DND-41 (cell line): Measurements from ENCODE around the gene RHOH.
A peak's percentile ranks its signal among the peaks of the same experiment; 100 is the strongest.

Experiments used
- ATAC-seq: fragments of 200-7000 bp; cut with Tn5 transposase; 3 replicates; pipeline ENCODE4 v1.9.1; 2021; ENCODE audit warnings: low read depth; ENCODE audit not compliant: insufficient read depth
- DNase-seq: peaks from one replicate; pipeline ENCODE4 v3.0.0-alpha.2; 2020
- H2AFZ ChIP-seq: 2 replicates; pipeline ENCODE4 v1.6.0; 2012; ENCODE audit warnings: low read depth, low read length
- H3K27ac ChIP-seq: 2 replicates; pipeline ENCODE4 v1.5.1; 2012; ENCODE audit warnings: low read length, inconsistent platforms
- H3K27me3 ChIP-seq: fragments of 200-600 bp; sonication (generic); 2 replicates; pipeline ENCODE4 v1.6.0; 2012; ENCODE audit warnings: low read length, mild to moderate bottlenecking, inconsistent platforms; ENCODE audit not compliant: insufficient read depth, poor library complexity
- H3K36me3 ChIP-seq: 2 replicates; pipeline ENCODE4 v1.5.1; 2012; ENCODE audit warnings: low read length, inconsistent platforms; ENCODE audit not compliant: insufficient read depth
- H3K4me1 ChIP-seq: 2 replicates; pipeline ENCODE4 v1.5.1; 2012; ENCODE audit warnings: mild to moderate bottlenecking, low read length; ENCODE audit not compliant: insufficient read depth
- H3K4me2 ChIP-seq: 2 replicates; pipeline ENCODE4 v1.6.0; 2012; ENCODE audit warnings: mild to moderate bottlenecking, moderate library complexity, low read length, inconsistent platforms; ENCODE audit not compliant: insufficient read depth
- H3K4me3 ChIP-seq, 2 experiments: fragments of 200-600 bp in 1 of 2; shearing (Covaris generic) in 1 of 2; 2 replicates each; pipeline ENCODE4 v1.5.1; 2012 to 2016; ENCODE audit warnings: inconsistent platforms in 2 of 2, low read length in 2 of 2, mild to moderate bottlenecking in 2 of 2, low read depth in 1 of 2, moderate library complexity in 1 of 2
- H3K79me2 ChIP-seq: 2 replicates; pipeline ENCODE4 v1.6.0; 2012; ENCODE audit warnings: low read length, inconsistent platforms; ENCODE audit not compliant: insufficient read depth
- H3K9ac ChIP-seq: 2 replicates; pipeline ENCODE4 v1.6.0; 2012; ENCODE audit warnings: low read depth, mild to moderate bottlenecking, inconsistent platforms, low read length, moderate library complexity
- H3K9me3 ChIP-seq: 2 replicates; pipeline ENCODE4 v1.5.1; 2012; ENCODE audit warnings: low read length, moderate library complexity, mild to moderate bottlenecking, inconsistent platforms; ENCODE audit not compliant: insufficient read depth, severe bottlenecking
- H4K20me1 ChIP-seq: 2 replicates; pipeline ENCODE4 v1.6.0; 2012; ENCODE audit warnings: low read length; ENCODE audit not compliant: insufficient read depth
- CTCF ChIP-seq: IDR thresholded peaks from 2 replicates; pipeline ENCODE4 v1.5.1; 2012; ENCODE audit warnings: borderline replicate concordance, low read length, moderate library complexity, mild to moderate bottlenecking; ENCODE audit not compliant: poor library complexity, severe bottlenecking; ENCODE audit errors: extremely low read depth
- EZH2 ChIP-seq: IDR thresholded peaks from 3 replicates; pipeline ENCODE4 v1.6.1; 2012; ENCODE audit warnings: borderline replicate concordance, low read depth, mild to moderate bottlenecking, moderate library complexity, low read length, inconsistent platforms; ENCODE audit not compliant: severe bottlenecking

RHOH gene

GRCh38 chr4:40262077-40262528 is 65.3 kb downstream of the RHOH start:
- no peak overlapping the region for H3K4me2 ChIP-seq
- H3K27me3 ChIP-seq: no peaks in the 10 kb centered on the region
- peaks cover 35% of the 10 kb centered on the region for H3K4me1 ChIP-seq
- no peaks in the 10 kb centered on the region for H3K79me2 ChIP-seq
- TF ChIP-seq CTCF (no peak), EZH2 (no peak)
- H3K27ac ChIP-seq: no peak overlapping the region
- H3K9me3 ChIP-seq: no peaks in the 10 kb centered on the region
- H2AFZ ChIP-seq: no peak overlapping the region
- no peak overlapping the region for H3K9ac ChIP-seq
- ATAC-seq (no peak), DNase-seq (no peak)
- no peaks in the 10 kb centered on the region for H4K20me1 ChIP-seq
- no peaks in the 10 kb centered on the region for H3K36me3 ChIP-seq
- no peak overlapping the region for H3K4me3 ChIP-seq

- no peak overlapping the region for H3K9ac ChIP-seq
- H3K4me2 ChIP-seq: no peak overlapping the region
- no peak overlapping the region for H3K27ac ChIP-seq
- no peaks in the 10 kb centered on the region for H3K9me3 ChIP-seq
- H3K4me1 ChIP-seq: peaks cover 41% of the 10 kb centered on the region
- no peaks in the 10 kb centered on the region for H3K36me3 ChIP-seq
- no peaks in the 10 kb centered on the region for H3K27me3 ChIP-seq
- ATAC-seq (no peak), DNase-seq (no peak)
- no peaks in the 10 kb centered on the region for H3K79me2 ChIP-seq
- H2AFZ ChIP-seq: no peak overlapping the region
- TF ChIP-seq EZH2 (no peak), CTCF (no peak)
- H4K20me1 ChIP-seq: no peaks in the 10 kb centered on the region
- H3K4me3 ChIP-seq: no peak overlapping the region
Measured at GRCh38 chr4:40262861-40263260, 66.0 kb downstream of the RHOH start.

- Histone ChIP-seq H3K9me3 (no peaks in the 10 kb centered on the region), H3K4me1 (peaks cover 34% of the 10 kb centered on the region), H3K4me3 (no peak overlapping the region), H4K20me1 (no peaks in the 10 kb centered on the region), H3K79me2 (no peaks in the 10 kb centered on the region), H3K27me3 (no peaks in the 10 kb centered on the region), H3K4me2 (peak overlapping the region; percentile 67; the same call in 1 of the 2 replicates), H3K36me3 (no peaks in the 10 kb centered on the region), H3K9ac (no peak overlapping the region; the same call in 1 of the 2 replicates), H3K27ac (peak overlapping the region; percentile 94), H2AFZ (no peak overlapping the region)
- no peak for ATAC-seq
- TF ChIP-seq CTCF: no peak
- TF ChIP-seq EZH2: no peak
- no peak for DNase-seq
Measured at GRCh38 chr4:40264497-40264896, 67.7 kb downstream of the RHOH start.
